Loucy (cell line): ENCODE data around the gene VAV2.

Experiments used
- H2AFZ ChIP-seq: fragments of 200-600 bp; sonication (generic); 2 replicates; pipeline ENCODE4 v1.6.0; 2016; ENCODE audit warnings: antibody characterized with exemption, mild to moderate bottlenecking, low read length, moderate library complexity
- H3F3A ChIP-seq: fragments of 200-600 bp; 2 replicates; pipeline ENCODE4 v1.6.0; 2016; ENCODE audit warnings: antibody characterized with exemption, low read depth, mild to moderate bottlenecking
- H3K27me3 ChIP-seq: fragments of 200-600 bp; sonication (generic); 2 replicates; pipeline ENCODE4 v1.6.1; 2014; ENCODE audit warnings: low read length, mild to moderate bottlenecking; ENCODE audit not compliant: insufficient read depth, poor library complexity, severe bottlenecking
- H3K36me3 ChIP-seq: fragments of 200-600 bp; sonication (generic); 2 replicates; pipeline ENCODE4 v1.6.1; 2016; ENCODE audit warnings: low read length; ENCODE audit not compliant: insufficient read depth
- H3K4me1 ChIP-seq: fragments of 200-600 bp; sonication (generic); 2 replicates; pipeline ENCODE4 v1.5.1; 2014; ENCODE audit warnings: low read length, mild to moderate bottlenecking; ENCODE audit not compliant: insufficient read depth, poor library complexity, severe bottlenecking
- H3K4me2 ChIP-seq: fragments of 200-600 bp; sonication (generic); 2 replicates; pipeline ENCODE4 v1.6.0; 2014; ENCODE audit warnings: antibody characterized with exemption, low read length, low read depth, mild to moderate bottlenecking; ENCODE audit not compliant: poor library complexity, severe bottlenecking
- H3K4me3 ChIP-seq: fragments of 200-600 bp; sonication (generic); 2 replicates; pipeline ENCODE4 v1.5.1; 2014; ENCODE audit warnings: low read length, mild to moderate bottlenecking, mixed read lengths; ENCODE audit not compliant: poor library complexity, severe bottlenecking
- H3K79me2 ChIP-seq: fragments of 200-600 bp; sonication (generic); 2 replicates; pipeline ENCODE4 v1.6.1; 2014; ENCODE audit warnings: low read length; ENCODE audit not compliant: insufficient read depth
- H3K9ac ChIP-seq: fragments of 200-600 bp; sonication (generic); 2 replicates; pipeline ENCODE4 v1.6.0; 2014; ENCODE audit warnings: mild to moderate bottlenecking, low read depth, low read length, moderate library complexity; ENCODE audit not compliant: poor library complexity, severe bottlenecking
- H3K9me2 ChIP-seq: fragments of 200-600 bp; sonication (generic); replicated peaks from 2 replicates; pipeline ENCODE4 v1.6.1; 2016; ENCODE audit warnings: low read depth, low read length, mixed read lengths
- H3K9me3 ChIP-seq: fragments of 200-600 bp; sonication (generic); 2 replicates; pipeline ENCODE4 v1.6.1; 2014; ENCODE audit warnings: mild to moderate bottlenecking, antibody characterized with exemption, low read length, low read depth; ENCODE audit not compliant: insufficient read depth
- H4K20me1 ChIP-seq: fragments of 200-600 bp; sonication (generic); 2 replicates; pipeline ENCODE4 v1.6.0; 2014; ENCODE audit warnings: antibody characterized with exemption, low read length, mild to moderate bottlenecking; ENCODE audit not compliant: insufficient read depth, poor library complexity, severe bottlenecking
- EZH2phosphoT487 ChIP-seq: fragments of 200-600 bp; IDR thresholded peaks from 2 replicates; pipeline ENCODE4 v1.6.1; 2018; ENCODE audit warnings: antibody characterized with exemption, mild to moderate bottlenecking, moderate library complexity, borderline replicate concordance
- TF ChIP-seq, protein P1 (sequence below): fragments of 200-600 bp; sonication (generic); conservative IDR thresholded peaks from 2 replicates; pipeline ENCODE4 v1.5.1; 2014; ENCODE audit warnings: mild to moderate bottlenecking, antibody characterized with exemption, low read length

The VAV2 gene

DNA sequence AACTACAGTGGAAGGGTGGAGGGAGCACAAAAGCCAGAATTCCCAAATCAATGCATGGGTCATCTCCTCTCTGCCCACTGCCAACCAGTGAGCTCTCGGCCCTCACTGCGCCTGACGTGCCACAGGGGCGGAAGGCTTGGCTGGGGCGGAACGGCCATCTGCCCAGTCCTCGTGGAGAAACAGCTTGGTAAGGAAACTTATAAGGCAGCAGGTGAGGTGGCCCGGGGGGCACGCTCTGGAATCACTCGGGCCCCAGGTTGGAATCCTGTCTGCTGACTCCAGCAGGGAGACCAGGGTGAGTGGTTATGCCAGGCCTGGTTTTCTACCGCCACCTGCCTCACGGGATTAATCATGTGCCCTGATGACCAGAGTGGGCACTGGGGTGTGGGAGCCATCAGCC, 52.3 kb downstream of the VAV2 start:
- H3K4me3 ChIP-seq: no peak overlapping the region
- no peaks in the 10 kb centered on the region for H3K27me3 ChIP-seq
- no peak for TF ChIP-seq EZH2phosphoT487
- TF ChIP-seq, protein P1, sequence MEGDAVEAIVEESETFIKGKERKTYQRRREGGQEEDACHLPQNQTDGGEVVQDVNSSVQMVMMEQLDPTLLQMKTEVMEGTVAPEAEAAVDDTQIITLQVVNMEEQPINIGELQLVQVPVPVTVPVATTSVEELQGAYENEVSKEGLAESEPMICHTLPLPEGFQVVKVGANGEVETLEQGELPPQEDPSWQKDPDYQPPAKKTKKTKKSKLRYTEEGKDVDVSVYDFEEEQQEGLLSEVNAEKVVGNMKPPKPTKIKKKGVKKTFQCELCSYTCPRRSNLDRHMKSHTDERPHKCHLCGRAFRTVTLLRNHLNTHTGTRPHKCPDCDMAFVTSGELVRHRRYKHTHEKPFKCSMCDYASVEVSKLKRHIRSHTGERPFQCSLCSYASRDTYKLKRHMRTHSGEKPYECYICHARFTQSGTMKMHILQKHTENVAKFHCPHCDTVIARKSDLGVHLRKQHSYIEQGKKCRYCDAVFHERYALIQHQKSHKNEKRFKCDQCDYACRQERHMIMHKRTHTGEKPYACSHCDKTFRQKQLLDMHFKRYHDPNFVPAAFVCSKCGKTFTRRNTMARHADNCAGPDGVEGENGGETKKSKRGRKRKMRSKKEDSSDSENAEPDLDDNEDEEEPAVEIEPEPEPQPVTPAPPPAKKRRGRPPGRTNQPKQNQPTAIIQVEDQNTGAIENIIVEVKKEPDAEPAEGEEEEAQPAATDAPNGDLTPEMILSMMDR: no peak
- H3K9me2 ChIP-seq: no peaks in the 10 kb centered on the region
- no peaks in the 10 kb centered on the region for H4K20me1 ChIP-seq
- no peaks in the 10 kb centered on the region for H3K9me3 ChIP-seq
- no peaks in the 10 kb centered on the region for H3K4me1 ChIP-seq
- no peaks in the 10 kb centered on the region for H3F3A ChIP-seq
- no peaks in the 10 kb centered on the region for H3K79me2 ChIP-seq
- H2AFZ ChIP-seq: no peak overlapping the region
- H3K36me3 ChIP-seq: peaks cover 13% of the 10 kb centered on the region; the same call in 1 of the 2 replicates
- no peak overlapping the region for H3K9ac ChIP-seq
- H3K4me2 ChIP-seq: no peak overlapping the region

DNA sequence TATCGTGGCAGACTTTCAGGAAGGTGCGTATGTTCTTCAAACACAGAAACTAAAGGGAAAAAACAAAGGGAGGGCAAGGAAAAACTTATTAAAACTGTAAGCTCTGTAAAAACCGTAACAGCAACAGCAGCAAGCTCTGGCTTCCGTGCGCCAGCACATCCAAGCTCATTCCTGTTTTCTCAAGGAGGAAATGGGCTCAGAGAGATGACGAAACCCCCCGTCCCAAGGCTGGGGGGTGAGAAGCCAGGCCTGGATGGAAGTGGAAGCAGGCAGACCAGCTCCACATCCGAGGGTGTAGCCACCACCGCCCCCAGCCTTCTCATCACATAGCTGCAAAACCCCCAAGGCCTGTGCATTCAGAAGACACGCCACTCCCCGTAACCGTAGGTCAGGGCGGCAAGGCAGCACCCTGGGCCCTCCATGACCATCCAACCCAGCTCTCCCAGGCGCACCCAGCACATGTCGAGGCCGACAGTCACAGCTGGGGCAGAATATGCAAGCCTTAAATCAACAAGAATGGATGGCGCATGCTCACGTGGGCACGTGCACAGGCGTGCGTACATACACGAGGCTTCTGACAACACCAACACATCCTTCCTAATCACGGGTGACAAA, 52.8 kb downstream of the VAV2 start:
- no peaks in the 10 kb centered on the region for H4K20me1 ChIP-seq
- H3K79me2 ChIP-seq: no peaks in the 10 kb centered on the region
- H3F3A ChIP-seq: no peaks in the 10 kb centered on the region
- H3K27me3 ChIP-seq: no peaks in the 10 kb centered on the region
- no peak overlapping the region for H3K9ac ChIP-seq
- H3K9me2 ChIP-seq: no peaks in the 10 kb centered on the region
- H3K4me1 ChIP-seq: no peaks in the 10 kb centered on the region
- no peak overlapping the region for H3K4me2 ChIP-seq
- no peaks in the 10 kb centered on the region for H3K9me3 ChIP-seq
- no peak overlapping the region for H3K4me3 ChIP-seq
- peaks cover 13% of the 10 kb centered on the region; the same call in 1 of the 2 replicates for H3K36me3 ChIP-seq
- H2AFZ ChIP-seq: no peak overlapping the region
- no peak for TF ChIP-seq EZH2phosphoT487
- TF ChIP-seq, protein P1: no peak

DNA sequence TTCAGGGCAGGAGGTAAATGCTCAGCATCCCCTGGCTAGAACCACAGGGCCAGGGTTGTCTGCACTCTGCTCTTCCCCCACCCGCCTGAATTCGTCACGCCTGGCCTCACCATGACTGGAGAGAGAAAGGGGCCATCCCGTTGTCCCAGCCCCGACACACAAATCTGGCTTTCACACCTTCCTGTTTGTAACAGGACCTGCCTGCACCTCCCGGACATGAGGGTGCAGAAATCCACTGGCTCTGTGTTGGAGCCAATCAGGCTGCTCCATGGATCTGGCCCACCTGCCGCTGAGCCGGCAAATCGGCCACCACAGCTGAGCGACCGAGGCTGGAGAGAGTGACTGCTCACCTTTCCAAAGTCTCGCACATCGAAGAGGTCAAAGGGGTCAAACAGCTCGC, 53.4 kb downstream of the VAV2 start:
- no peak overlapping the region for H3K4me2 ChIP-seq
- no peaks in the 10 kb centered on the region for H3F3A ChIP-seq
- H3K9me2 ChIP-seq: no peaks in the 10 kb centered on the region
- no peaks in the 10 kb centered on the region for H3K9me3 ChIP-seq
- no peak overlapping the region for H2AFZ ChIP-seq
- no peak overlapping the region for H3K9ac ChIP-seq
- no peak overlapping the region for H3K4me3 ChIP-seq
- TF ChIP-seq EZH2phosphoT487: no peak
- TF ChIP-seq, protein P1: no peak
- H3K79me2 ChIP-seq: no peaks in the 10 kb centered on the region
- no peaks in the 10 kb centered on the region for H3K27me3 ChIP-seq
- no peaks in the 10 kb centered on the region for H3K4me1 ChIP-seq
- H4K20me1 ChIP-seq: no peaks in the 10 kb centered on the region
- peaks cover 13% of the 10 kb centered on the region; the same call in 1 of the 2 replicates for H3K36me3 ChIP-seq
